WTC11 (cell line): ENCODE data around the gene EPO. TPM values are rescaled to one million over a fixed set of nuclear protein-coding genes. Genes with fewer than 3 reads are reported as not detected.
A peak's percentile ranks its signal among the peaks of the same experiment; 100 is the strongest.

Source experiments
- ATAC-seq: fragments of 200-7000 bp; cut with Tn5 transposase; 2 replicates; pipeline ENCODE4 v1.10.0; 2021; ENCODE audit warnings: mild to moderate bottlenecking, moderate library complexity
- CTCF ChIA-PET: fragments of 300-600 bp; sonication (Branson Sonifier 250); formaldehyde crosslinking; loops from one replicate; lab custom pipeline; 2021; ENCODE audit warnings: antibody characterized with exemption; lab: Charles Lee
- POLR2A ChIA-PET: fragments of 350-600 bp; sonication (Branson Sonifier 250); formaldehyde crosslinking; loops from one replicate; lab custom pipeline; 2021; ENCODE audit warnings: antibody characterized with exemption; lab: Charles Lee
- DNase-seq: peaks from one replicate; pipeline ENCODE4 v3.0.0; 2021; ENCODE audit warnings: low spot score
- H3K27ac Mint-ChIP-seq: 2 replicates; pipeline ENCODE4 v1.8.0; 2021; ENCODE audit warnings: mixed read lengths
- H3K27me3 Mint-ChIP-seq: 2 replicates; pipeline ENCODE4 v1.8.0; 2021; ENCODE audit warnings: low read depth, mild to moderate bottlenecking, moderate library complexity, mixed read lengths
- H3K36me3 Mint-ChIP-seq: 2 replicates; pipeline ENCODE4 v1.8.0; 2021; ENCODE audit warnings: mixed read lengths
- H3K4me1 Mint-ChIP-seq: 2 replicates; pipeline ENCODE4 v1.8.0; 2022; ENCODE audit warnings: mixed read lengths
- H3K4me3 Mint-ChIP-seq: 2 replicates; pipeline ENCODE4 v1.8.0; 2021; ENCODE audit warnings: mild to moderate bottlenecking, moderate library complexity, mixed read lengths
- H3K9me3 Mint-ChIP-seq: 2 replicates; pipeline ENCODE4 v1.8.0; 2021; ENCODE audit warnings: mixed read lengths
- ATF1 ChIP-seq: sonication (generic); formaldehyde crosslinking; IDR thresholded peaks from 2 replicates; pipeline ENCODE4 v1.8.1; 2023; ENCODE audit warnings: mild to moderate bottlenecking, moderate library complexity, missing genetic modification reagents
- ELF4 ChIP-seq: sonication (generic); formaldehyde crosslinking; IDR thresholded peaks from 2 replicates; pipeline ENCODE4 v1.8.1; 2022; ENCODE audit warnings: low read depth, mild to moderate bottlenecking, moderate library complexity, missing genetic modification reagents
- ESRRA ChIP-seq: sonication (generic); formaldehyde crosslinking; IDR thresholded peaks from 2 replicates; pipeline ENCODE4 v1.8.1; 2022; ENCODE audit warnings: mild to moderate bottlenecking, missing genetic modification reagents, borderline replicate concordance
- FOXJ3 ChIP-seq: sonication (generic); formaldehyde crosslinking; IDR thresholded peaks from 2 replicates; pipeline ENCODE4 v1.9.0; 2021; ENCODE audit warnings: missing genetic modification reagents, mild to moderate bottlenecking, borderline replicate concordance
- IRF2 ChIP-seq: sonication (generic); formaldehyde crosslinking; IDR thresholded peaks from 2 replicates; pipeline ENCODE4 v1.8.0; 2022; ENCODE audit warnings: low read depth, missing genetic modification reagents, borderline replicate concordance
- NFATC4 ChIP-seq: fragments of 250-450 bp; sonication (Bioruptor Pico); IDR thresholded peaks from 2 replicates; pipeline ENCODE4 v1.9.0; 2021; ENCODE audit warnings: mild to moderate bottlenecking
- NR2C2 ChIP-seq: sonication (generic); formaldehyde crosslinking; IDR thresholded peaks from 2 replicates; pipeline ENCODE4 v1.8.0; 2022; ENCODE audit warnings: mild to moderate bottlenecking, missing genetic modification reagents
- SMAD4 ChIP-seq: sonication (generic); formaldehyde crosslinking; IDR thresholded peaks from 2 replicates; pipeline ENCODE4 v1.8.0; 2022; ENCODE audit warnings: mild to moderate bottlenecking, missing genetic modification reagents
- ZNF232 ChIP-seq: sonication (generic); formaldehyde crosslinking; IDR thresholded peaks from 2 replicates; pipeline ENCODE4 v1.8.0; 2022; ENCODE audit warnings: mild to moderate bottlenecking, missing genetic modification reagents
- ZNF416 ChIP-seq: fragments of 250-450 bp; sonication (Bioruptor Pico); IDR thresholded peaks from 2 replicates; pipeline ENCODE4 v1.9.0; 2021; ENCODE audit warnings: mild to moderate bottlenecking, inconsistent platforms
- ZNF423 ChIP-seq: fragments of 250-450 bp; sonication (Bioruptor Pico); IDR thresholded peaks from 2 replicates; pipeline ENCODE4 v2.1.2; 2022; ENCODE audit warnings: mild to moderate bottlenecking, moderate library complexity
- total RNA-seq: library from RNA; stranded (reverse); gene quantifications from 3 replicates; pipeline ENCODE4 v1.2.3, GENCODE V29; 2021
- TF ChIP-seq, protein P1 (sequence below): fragments of 250-450 bp; sonication (Bioruptor Pico); IDR thresholded peaks from 2 replicates; pipeline ENCODE4 v1.9.0; 2021; ENCODE audit warnings: mild to moderate bottlenecking, borderline replicate concordance
- TF ChIP-seq, protein P2 (sequence below): fragments of 200-600 bp; IDR thresholded peaks from 2 replicates; pipeline ENCODE4 v1.8.0; 2022; ENCODE audit warnings: antibody characterized with exemption
- TF ChIP-seq, protein P3 (sequence below): sonication (generic); formaldehyde crosslinking; IDR thresholded peaks from 2 replicates; pipeline ENCODE4 v1.8.1; 2023; ENCODE audit warnings: mild to moderate bottlenecking, missing genetic modification reagents, moderate library complexity
- TF ChIP-seq, protein P4 (sequence below): sonication (generic); formaldehyde crosslinking; IDR thresholded peaks from 2 replicates; pipeline ENCODE4 v1.8.1; 2023; ENCODE audit warnings: mild to moderate bottlenecking, missing genetic modification reagents, moderate library complexity
- TF ChIP-seq, protein P5 (sequence below): sonication (generic); formaldehyde crosslinking; IDR thresholded peaks from 2 replicates; pipeline ENCODE4 v1.8.0; 2022; ENCODE audit warnings: mild to moderate bottlenecking, missing genetic modification reagents
- TF ChIP-seq, protein P6 (sequence below): fragments of 250-450 bp; sonication (Bioruptor Pico); IDR thresholded peaks from 2 replicates; pipeline ENCODE4 v1.9.0; 2021; ENCODE audit warnings: mild to moderate bottlenecking

EPO gene
- total RNA-seq, 1 experiment from 2014 or later, result 0.63 TPM

DNA sequence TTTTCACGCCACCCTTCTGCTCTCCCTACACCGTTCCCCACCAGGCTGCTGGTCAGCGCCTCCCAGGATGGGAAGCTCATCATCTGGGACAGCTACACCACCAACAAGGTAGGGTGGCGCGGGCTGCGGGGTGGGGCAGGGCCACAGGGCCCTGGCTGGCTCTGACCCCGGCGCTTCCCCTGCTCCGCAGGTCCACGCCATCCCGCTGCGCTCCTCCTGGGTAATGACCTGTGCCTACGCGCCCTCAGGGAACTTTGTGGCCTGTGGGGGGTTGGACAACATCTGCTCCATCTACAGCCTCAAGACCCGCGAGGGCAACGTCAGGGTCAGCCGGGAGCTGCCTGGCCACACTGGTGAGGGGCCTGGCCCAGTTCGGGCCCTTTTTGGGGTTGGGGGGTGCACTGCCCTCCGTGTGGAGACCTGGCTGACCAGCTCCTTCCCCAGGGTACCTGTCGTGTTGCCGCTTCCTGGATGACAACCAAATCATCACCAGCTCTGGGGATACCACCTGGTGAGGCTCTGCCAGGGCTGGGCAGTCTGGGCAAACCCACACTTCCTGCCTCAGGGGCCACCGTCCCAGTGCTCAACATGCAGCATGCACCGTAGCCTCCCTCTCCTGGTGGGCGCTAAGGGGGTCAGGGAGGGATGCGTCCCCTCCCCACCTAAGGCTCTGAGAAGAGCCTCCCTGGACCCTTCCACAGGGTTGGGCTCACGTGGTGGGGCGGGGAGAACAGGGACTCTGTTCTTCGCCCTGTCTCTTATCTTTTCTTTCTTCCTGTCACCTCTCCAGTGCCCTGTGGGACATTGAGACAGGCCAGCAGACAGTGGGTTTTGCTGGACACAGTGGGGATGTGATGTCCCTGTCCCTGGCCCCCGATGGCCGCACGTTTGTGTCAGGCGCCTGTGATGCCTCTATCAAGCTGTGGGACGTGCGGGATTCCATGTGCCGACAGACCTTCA, 42.7 kb upstream of the EPO start (continued):
- TF ChIP-seq, protein P1, sequence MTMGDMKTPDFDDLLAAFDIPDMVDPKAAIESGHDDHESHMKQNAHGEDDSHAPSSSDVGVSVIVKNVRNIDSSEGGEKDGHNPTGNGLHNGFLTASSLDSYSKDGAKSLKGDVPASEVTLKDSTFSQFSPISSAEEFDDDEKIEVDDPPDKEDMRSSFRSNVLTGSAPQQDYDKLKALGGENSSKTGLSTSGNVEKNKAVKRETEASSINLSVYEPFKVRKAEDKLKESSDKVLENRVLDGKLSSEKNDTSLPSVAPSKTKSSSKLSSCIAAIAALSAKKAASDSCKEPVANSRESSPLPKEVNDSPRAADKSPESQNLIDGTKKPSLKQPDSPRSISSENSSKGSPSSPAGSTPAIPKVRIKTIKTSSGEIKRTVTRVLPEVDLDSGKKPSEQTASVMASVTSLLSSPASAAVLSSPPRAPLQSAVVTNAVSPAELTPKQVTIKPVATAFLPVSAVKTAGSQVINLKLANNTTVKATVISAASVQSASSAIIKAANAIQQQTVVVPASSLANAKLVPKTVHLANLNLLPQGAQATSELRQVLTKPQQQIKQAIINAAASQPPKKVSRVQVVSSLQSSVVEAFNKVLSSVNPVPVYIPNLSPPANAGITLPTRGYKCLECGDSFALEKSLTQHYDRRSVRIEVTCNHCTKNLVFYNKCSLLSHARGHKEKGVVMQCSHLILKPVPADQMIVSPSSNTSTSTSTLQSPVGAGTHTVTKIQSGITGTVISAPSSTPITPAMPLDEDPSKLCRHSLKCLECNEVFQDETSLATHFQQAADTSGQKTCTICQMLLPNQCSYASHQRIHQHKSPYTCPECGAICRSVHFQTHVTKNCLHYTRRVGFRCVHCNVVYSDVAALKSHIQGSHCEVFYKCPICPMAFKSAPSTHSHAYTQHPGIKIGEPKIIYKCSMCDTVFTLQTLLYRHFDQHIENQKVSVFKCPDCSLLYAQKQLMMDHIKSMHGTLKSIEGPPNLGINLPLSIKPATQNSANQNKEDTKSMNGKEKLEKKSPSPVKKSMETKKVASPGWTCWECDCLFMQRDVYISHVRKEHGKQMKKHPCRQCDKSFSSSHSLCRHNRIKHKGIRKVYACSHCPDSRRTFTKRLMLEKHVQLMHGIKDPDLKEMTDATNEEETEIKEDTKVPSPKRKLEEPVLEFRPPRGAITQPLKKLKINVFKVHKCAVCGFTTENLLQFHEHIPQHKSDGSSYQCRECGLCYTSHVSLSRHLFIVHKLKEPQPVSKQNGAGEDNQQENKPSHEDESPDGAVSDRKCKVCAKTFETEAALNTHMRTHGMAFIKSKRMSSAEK, result no peak
- TF ChIP-seq ZNF423 (no peak), IRF2 (no peak), ESRRA (CRISPR knock-in tag) (no peak), SMAD4 (CRISPR knock-in tag) (no peak), ATF1 (0 out of 2 replicates have a peak, but pooled peaks have one; percentile 20), ZNF232 (no peak)
- TF ChIP-seq, protein P2, sequence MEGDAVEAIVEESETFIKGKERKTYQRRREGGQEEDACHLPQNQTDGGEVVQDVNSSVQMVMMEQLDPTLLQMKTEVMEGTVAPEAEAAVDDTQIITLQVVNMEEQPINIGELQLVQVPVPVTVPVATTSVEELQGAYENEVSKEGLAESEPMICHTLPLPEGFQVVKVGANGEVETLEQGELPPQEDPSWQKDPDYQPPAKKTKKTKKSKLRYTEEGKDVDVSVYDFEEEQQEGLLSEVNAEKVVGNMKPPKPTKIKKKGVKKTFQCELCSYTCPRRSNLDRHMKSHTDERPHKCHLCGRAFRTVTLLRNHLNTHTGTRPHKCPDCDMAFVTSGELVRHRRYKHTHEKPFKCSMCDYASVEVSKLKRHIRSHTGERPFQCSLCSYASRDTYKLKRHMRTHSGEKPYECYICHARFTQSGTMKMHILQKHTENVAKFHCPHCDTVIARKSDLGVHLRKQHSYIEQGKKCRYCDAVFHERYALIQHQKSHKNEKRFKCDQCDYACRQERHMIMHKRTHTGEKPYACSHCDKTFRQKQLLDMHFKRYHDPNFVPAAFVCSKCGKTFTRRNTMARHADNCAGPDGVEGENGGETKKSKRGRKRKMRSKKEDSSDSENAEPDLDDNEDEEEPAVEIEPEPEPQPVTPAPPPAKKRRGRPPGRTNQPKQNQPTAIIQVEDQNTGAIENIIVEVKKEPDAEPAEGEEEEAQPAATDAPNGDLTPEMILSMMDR, result no peak
- TF ChIP-seq, protein P3, sequence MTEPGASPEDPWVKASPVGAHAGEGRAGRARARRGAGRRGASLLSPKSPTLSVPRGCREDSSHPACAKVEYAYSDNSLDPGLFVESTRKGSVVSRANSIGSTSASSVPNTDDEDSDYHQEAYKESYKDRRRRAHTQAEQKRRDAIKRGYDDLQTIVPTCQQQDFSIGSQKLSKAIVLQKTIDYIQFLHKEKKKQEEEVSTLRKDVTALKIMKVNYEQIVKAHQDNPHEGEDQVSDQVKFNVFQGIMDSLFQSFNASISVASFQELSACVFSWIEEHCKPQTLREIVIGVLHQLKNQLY (CRISPR knock-in tag), result 0 out of 2 replicates have a peak, but pooled peaks have one; percentile 24
- TF ChIP-seq, all 79 proteins: peak for 2

DNA sequence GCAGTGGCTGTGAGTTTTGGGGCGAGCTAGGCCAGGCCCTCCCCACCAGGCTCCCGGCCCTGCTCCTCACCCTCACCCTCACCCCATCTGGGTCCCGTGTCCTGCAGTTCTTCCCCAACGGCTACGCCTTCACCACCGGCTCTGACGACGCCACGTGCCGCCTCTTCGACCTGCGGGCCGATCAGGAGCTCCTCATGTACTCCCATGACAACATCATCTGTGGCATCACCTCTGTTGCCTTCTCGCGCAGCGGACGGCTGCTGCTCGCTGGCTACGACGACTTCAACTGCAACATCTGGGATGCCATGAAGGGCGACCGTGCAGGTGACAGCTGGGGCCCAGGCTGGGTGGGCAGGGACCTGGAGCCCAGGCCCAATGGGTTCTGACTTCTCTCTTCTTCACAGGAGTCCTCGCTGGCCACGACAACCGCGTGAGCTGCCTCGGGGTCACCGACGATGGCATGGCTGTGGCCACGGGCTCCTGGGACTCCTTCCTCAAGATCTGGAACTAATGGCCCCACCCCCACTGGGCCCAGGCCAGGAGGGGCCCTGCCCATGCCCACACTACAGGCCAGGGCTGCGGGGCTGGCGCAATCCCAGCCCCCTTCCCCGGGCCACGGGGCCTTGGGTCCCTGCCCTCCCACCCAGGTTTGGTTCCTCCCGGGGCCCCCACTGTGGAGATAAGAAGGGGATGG, 41.8 kb upstream of the EPO start:
- Mint-ChIP-seq H3K36me3 (peaks cover 17% of the 10 kb centered on the region), H3K9me3 (no peaks in the 10 kb centered on the region), H3K4me3 (no peak overlapping the region; the same call in 1 of the 2 replicates), H3K27me3 (no peaks in the 10 kb centered on the region), H3K27ac (peak overlapping the region; percentile 66), H3K4me1 (peaks cover 11% of the 10 kb centered on the region)
- ChIA-PET CTCF (interaction anchor here (1.2 to 2.9 kb wide), 6 partner anchors 12 to 66 kb away, joined by 5 to 15 read pairs (median 5); partner anchors contain the start of genes MOSPD3 and POP7), POLR2A (interaction anchor here (0.6 to 2.0 kb wide), 3 partner anchors 27 to 174 kb away, joined by 3 to 9 read pairs (median 3); partner anchors contain the start of genes POP7 and SLC12A9)
- DNase-seq (no peak), ATAC-seq (no peak)
- TF ChIP-seq ELF4 (no peak), ZNF416 (CRISPR knock-in tag) (0 out of 2 replicates have a peak, but pooled peaks have one; percentile 28), NFATC4 (CRISPR knock-in tag) (0 out of 2 replicates have a peak, but pooled peaks have one; percentile 63), ATF1 (no peak), FOXJ3 (CRISPR knock-in tag) (no peak), NR2C2 (CRISPR knock-in tag) (no peak)
- TF ChIP-seq, protein P4, sequence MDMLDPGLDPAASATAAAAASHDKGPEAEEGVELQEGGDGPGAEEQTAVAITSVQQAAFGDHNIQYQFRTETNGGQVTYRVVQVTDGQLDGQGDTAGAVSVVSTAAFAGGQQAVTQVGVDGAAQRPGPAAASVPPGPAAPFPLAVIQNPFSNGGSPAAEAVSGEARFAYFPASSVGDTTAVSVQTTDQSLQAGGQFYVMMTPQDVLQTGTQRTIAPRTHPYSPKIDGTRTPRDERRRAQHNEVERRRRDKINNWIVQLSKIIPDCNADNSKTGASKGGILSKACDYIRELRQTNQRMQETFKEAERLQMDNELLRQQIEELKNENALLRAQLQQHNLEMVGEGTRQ (CRISPR knock-in tag), result no peak
- TF ChIP-seq, protein P5, sequence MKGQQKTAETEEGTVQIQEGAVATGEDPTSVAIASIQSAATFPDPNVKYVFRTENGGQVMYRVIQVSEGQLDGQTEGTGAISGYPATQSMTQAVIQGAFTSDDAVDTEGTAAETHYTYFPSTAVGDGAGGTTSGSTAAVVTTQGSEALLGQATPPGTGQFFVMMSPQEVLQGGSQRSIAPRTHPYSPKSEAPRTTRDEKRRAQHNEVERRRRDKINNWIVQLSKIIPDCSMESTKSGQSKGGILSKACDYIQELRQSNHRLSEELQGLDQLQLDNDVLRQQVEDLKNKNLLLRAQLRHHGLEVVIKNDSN (CRISPR knock-in tag), result no peak
- TF ChIP-seq, protein P6, sequence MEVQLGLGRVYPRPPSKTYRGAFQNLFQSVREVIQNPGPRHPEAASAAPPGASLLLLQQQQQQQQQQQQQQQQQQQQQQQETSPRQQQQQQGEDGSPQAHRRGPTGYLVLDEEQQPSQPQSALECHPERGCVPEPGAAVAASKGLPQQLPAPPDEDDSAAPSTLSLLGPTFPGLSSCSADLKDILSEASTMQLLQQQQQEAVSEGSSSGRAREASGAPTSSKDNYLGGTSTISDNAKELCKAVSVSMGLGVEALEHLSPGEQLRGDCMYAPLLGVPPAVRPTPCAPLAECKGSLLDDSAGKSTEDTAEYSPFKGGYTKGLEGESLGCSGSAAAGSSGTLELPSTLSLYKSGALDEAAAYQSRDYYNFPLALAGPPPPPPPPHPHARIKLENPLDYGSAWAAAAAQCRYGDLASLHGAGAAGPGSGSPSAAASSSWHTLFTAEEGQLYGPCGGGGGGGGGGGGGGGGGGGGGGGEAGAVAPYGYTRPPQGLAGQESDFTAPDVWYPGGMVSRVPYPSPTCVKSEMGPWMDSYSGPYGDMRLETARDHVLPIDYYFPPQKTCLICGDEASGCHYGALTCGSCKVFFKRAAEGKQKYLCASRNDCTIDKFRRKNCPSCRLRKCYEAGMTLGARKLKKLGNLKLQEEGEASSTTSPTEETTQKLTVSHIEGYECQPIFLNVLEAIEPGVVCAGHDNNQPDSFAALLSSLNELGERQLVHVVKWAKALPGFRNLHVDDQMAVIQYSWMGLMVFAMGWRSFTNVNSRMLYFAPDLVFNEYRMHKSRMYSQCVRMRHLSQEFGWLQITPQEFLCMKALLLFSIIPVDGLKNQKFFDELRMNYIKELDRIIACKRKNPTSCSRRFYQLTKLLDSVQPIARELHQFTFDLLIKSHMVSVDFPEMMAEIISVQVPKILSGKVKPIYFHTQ (CRISPR knock-in tag), result no peak
- TF ChIP-seq, protein P1, result 0 out of 2 replicates have a peak, but pooled peaks have one; percentile 14
